GM12873 (cell line): ENCODE data around the gene CHTF8.

Experiments used
- TF ChIP-seq, protein P1 (sequence below): IDR thresholded peaks from 2 replicates; pipeline ENCODE4 v1.5.1; 2012; ENCODE audit warnings: low read depth, mild to moderate bottlenecking, moderate library complexity, low read length, control low read depth; ENCODE audit not compliant: insufficient read depth; ENCODE audit errors: missing control alignments

CHTF8 gene

GRCh38 chr16:69145658-69146057 is 13.3 kb upstream of the CHTF8 start:
- TF ChIP-seq, protein P1, sequence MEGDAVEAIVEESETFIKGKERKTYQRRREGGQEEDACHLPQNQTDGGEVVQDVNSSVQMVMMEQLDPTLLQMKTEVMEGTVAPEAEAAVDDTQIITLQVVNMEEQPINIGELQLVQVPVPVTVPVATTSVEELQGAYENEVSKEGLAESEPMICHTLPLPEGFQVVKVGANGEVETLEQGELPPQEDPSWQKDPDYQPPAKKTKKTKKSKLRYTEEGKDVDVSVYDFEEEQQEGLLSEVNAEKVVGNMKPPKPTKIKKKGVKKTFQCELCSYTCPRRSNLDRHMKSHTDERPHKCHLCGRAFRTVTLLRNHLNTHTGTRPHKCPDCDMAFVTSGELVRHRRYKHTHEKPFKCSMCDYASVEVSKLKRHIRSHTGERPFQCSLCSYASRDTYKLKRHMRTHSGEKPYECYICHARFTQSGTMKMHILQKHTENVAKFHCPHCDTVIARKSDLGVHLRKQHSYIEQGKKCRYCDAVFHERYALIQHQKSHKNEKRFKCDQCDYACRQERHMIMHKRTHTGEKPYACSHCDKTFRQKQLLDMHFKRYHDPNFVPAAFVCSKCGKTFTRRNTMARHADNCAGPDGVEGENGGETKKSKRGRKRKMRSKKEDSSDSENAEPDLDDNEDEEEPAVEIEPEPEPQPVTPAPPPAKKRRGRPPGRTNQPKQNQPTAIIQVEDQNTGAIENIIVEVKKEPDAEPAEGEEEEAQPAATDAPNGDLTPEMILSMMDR = no peak

GRCh38 chr16:69143116-69143515 is 10.7 kb upstream of the CHTF8 start:
- TF ChIP-seq, protein P1 = peak; percentile 40

GRCh38 chr16:69141936-69142335 is 9.5 kb upstream of the CHTF8 start:
- TF ChIP-seq, protein P1 = no peak

DNA sequence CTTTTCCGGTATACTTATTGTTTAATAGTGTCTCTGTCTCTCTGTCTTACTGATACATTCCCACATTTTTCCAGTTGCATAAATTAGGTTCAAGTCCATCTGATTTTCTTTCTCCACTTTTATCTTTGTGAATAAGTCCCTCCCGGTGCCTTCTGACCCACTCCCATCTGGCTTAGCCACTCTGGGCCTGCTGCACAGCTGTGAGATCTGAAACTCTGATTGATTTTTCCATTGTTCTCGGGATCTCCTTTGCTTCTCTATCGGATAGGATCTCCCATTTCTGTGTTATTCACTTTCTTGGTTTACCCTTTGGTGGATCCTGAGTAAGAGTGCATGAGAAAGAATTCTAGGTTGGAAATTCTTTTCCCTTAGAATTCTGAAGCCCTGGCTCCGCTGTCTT is 8.6 kb upstream of the CHTF8 start:
- TF ChIP-seq, protein P1 = no peak

DNA sequence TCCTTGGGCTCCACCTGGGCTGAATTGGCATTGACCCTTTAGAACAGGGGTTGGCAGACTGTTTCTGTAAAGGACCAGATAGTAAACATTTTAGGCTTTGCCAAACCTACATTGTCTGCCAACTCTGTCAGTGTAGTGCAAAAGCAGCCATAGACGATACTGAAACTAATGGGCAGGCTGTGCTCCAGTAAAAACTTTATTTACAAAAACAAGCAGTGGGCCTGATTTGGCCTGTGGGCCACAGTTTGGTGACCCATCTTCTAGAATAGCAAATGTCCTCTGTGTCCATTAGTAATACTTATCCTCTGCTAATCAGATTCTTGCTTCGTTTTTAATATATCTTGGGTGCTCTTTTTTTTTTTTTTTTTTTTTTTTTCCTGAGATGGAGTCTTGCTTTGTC is 6.2 kb upstream of the CHTF8 start:
- TF ChIP-seq, protein P1 = no peak

DNA sequence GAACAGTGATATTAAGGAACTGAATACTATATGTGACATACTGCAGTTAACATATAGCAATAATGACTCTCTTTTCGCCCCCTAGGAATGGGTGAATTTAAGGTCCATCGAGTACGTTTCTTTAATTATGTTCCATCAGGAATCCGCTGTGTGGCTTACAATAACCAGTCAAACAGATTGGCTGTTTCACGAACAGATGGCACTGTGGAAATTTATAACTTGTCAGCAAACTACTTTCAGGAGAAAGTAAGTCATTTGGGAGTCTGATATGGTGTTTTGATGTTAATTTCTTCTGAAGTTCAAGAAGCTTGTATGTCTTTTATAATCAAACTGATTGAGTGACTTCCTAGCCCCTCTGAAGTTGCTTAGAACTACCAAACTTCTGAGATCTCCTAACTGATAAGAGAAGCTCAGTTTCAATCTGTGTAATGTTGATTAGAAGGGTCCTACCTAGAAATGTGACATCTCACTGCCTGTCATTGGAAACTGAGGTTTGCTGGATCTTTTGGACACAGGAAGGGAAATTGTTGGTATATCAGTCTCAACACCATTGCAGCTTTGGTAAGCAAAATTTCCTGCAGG is 1.1 kb upstream of the CHTF8 start:
- TF ChIP-seq, protein P1 = no peak

GRCh38 chr16:69131839-69132423 is 457 bp downstream of the CHTF8 start:
- TF ChIP-seq, protein P1 = no peak
